PC-9 (cell line): ENCODE measurements around the gene UBAP2. TPM values are rescaled to one million over a fixed set of nuclear protein-coding genes. Genes with fewer than 3 reads are reported as not detected.
A peak's percentile ranks its signal among the peaks of the same experiment; 100 is the strongest.

Source experiments
- BruUV-seq: library from RNA; stranded (reverse); fragments of 400-500 nt; replicated peaks from 2 replicates; lab custom pipeline; 2021; lab: Mats Ljungman, UMichigan
- CTCF ChIA-PET: fragments of 300-600 bp; sonication (Branson Sonifier 250); formaldehyde crosslinking; loops from one replicate; lab custom pipeline; 2022; ENCODE audit warnings: antibody characterized with exemption; lab: Charles Lee
- POLR2A ChIA-PET: fragments of 300-600 bp; sonication (Branson Sonifier 250); formaldehyde crosslinking; loops from one replicate; lab custom pipeline; 2022; ENCODE audit warnings: antibody characterized with exemption; ENCODE audit not compliant: unreplicated experiment; lab: Charles Lee
- DNase-seq, 2 experiments: peaks; one replicate each; pipeline versions ENCODE4 v3.0.0 to v3.0.0-alpha.2; 2015 to 2022; ENCODE audit warnings: mixed read lengths in 1 of 2
- H2AFZ ChIP-seq: fragments of 200-600 bp; sonication (generic); 2 replicates; pipeline ENCODE4 v1.8.1; 2017; ENCODE audit warnings: antibody characterized with exemption
- H3F3A ChIP-seq: fragments of 200-600 bp; sonication (generic); 2 replicates; pipeline ENCODE4 v1.8.1; 2017; ENCODE audit warnings: antibody characterized with exemption, mild to moderate bottlenecking, low read depth; ENCODE audit not compliant: insufficient read depth
- H3K27ac ChIP-seq: fragments of 200-600 bp; sonication (generic); 2 replicates; pipeline ENCODE4 v1.6.1; 2016; ENCODE audit warnings: mixed run types
- H3K27me3 ChIP-seq: fragments of 200-600 bp; sonication (generic); 2 replicates; pipeline ENCODE4 v1.6.1; 2016; ENCODE audit warnings: low read depth, mixed run types; ENCODE audit not compliant: insufficient read depth
- H3K36me3 ChIP-seq: fragments of 200-600 bp; sonication (generic); 2 replicates; pipeline ENCODE4 v1.6.1; 2016; ENCODE audit warnings: low read depth, mixed run types
- H3K4me1 ChIP-seq: fragments of 200-600 bp; sonication (generic); replicated peaks from 2 replicates; pipeline ENCODE4 v1.6.1; 2016; ENCODE audit warnings: mixed run types; ENCODE audit not compliant: insufficient read depth
- H3K4me2 ChIP-seq: fragments of 200-600 bp; sonication (generic); 2 replicates; pipeline ENCODE4 v1.6.1; 2017; ENCODE audit warnings: mixed run types
- H3K4me3 ChIP-seq: fragments of 200-600 bp; sonication (generic); 2 replicates; pipeline ENCODE4 v1.6.1; 2016; ENCODE audit warnings: mixed run types
- H3K79me2 ChIP-seq: fragments of 200-600 bp; sonication (generic); 2 replicates; pipeline ENCODE4 v1.6.1; 2017; ENCODE audit warnings: low read depth, mixed run types
- H3K9me2 ChIP-seq: fragments of 200-600 bp; sonication (generic); 2 replicates; pipeline ENCODE4 v1.8.1; 2017; ENCODE audit warnings: mild to moderate bottlenecking; ENCODE audit not compliant: insufficient read depth
- H3K9me3 ChIP-seq: fragments of 200-600 bp; sonication (generic); 2 replicates; pipeline ENCODE4 v1.8.1; 2016; ENCODE audit warnings: low read depth; ENCODE audit not compliant: insufficient read depth
- H4K20me1 ChIP-seq: fragments of 200-600 bp; sonication (generic); 2 replicates; pipeline ENCODE4 v1.8.1; 2017; ENCODE audit not compliant: insufficient read depth
- CTCF ChIP-seq: fragments of 200-600 bp; sonication (generic); conservative IDR thresholded peaks from 2 replicates; pipeline ENCODE4 v1.6.1; 2017; ENCODE audit warnings: mixed run types, antibody characterized with exemption, mild to moderate bottlenecking, moderate library complexity
- EZH2 ChIP-seq: fragments of 200-600 bp; sonication (generic); IDR thresholded peaks from 2 replicates; pipeline ENCODE4 v1.8.0; 2017; ENCODE audit warnings: antibody characterized with exemption, low read depth
- intact Hi-C: fragments of 100-400 bp; cut with micrococcal nuclease; formaldehyde crosslinking; loops from one replicate; pipeline ENCODE4 v1.10.0; 2022; ENCODE audit not compliant: unreplicated experiment
- total RNA-seq: library from RNA; stranded (reverse); gene quantifications from 2 replicates; pipeline ENCODE4 v1.2.3, GENCODE V29; 2021

UBAP2 gene
- total RNA-seq, 1 experiment from 2014 or later, result 27.6 TPM

DNA sequence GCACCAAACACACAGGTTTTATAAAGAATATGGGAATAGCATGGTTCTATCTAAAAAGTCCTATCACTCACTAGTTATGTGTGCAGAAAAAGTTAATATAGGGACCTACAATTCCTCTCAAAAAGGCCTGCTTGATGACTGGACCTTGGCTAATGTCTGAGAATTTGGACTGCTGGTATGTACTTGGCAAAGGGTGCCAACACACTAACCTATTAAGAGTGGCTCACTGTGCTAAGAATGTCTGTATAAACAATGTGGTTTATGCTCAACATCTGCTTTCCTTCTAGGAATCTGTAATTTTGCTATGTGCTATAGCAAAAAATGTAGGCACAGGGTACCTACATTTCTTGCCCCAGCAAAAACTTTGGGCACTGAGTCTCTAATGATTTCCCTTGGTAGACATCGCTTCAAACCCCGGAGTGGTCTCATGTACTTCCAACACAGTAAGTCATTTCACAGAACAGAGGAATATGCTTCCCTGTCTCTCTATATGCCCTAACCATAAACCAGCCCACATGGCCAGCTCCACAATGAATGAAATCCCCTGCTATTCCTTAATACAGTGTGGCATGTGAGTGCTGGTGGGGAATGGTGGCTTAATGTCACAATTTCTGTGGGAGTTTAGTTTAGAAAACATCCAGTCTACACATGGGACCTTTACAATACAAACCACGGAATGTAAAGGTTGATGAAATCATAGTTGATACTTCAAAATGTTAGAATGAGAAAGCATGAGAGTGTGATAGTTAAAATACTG, 101.7 kb downstream of the UBAP2 start:
- H3K27me3 ChIP-seq, result no peaks in the 10 kb centered on the region
- H3K4me3 ChIP-seq, result no peak overlapping the region
- TF ChIP-seq CTCF, result no peak
- no peak for TF ChIP-seq EZH2
- no TSS peak for BruUV-seq
- H3F3A ChIP-seq, result peaks cover 9% of the 10 kb centered on the region
- no peaks in the 10 kb centered on the region for H3K9me2 ChIP-seq
- H3K36me3 ChIP-seq, result no peaks in the 10 kb centered on the region
- DNase-seq, result peak in 1 of 2 experiments; percentile 58
- no peaks in the 10 kb centered on the region for H3K79me2 ChIP-seq
- CTCF ChIA-PET, result no interaction called here
- H3K27ac ChIP-seq, result no peak overlapping the region
- intact Hi-C loops, result no loop called here
- H4K20me1 ChIP-seq, result no peaks in the 10 kb centered on the region; the same call in 1 of the 2 replicates
- no peaks in the 10 kb centered on the region for H3K9me3 ChIP-seq
- POLR2A ChIA-PET, result no interaction called here
- H2AFZ ChIP-seq, result no peak overlapping the region
- H3K4me1 ChIP-seq, result no peaks in the 10 kb centered on the region
- H3K4me2 ChIP-seq, result no peak overlapping the region

DNA sequence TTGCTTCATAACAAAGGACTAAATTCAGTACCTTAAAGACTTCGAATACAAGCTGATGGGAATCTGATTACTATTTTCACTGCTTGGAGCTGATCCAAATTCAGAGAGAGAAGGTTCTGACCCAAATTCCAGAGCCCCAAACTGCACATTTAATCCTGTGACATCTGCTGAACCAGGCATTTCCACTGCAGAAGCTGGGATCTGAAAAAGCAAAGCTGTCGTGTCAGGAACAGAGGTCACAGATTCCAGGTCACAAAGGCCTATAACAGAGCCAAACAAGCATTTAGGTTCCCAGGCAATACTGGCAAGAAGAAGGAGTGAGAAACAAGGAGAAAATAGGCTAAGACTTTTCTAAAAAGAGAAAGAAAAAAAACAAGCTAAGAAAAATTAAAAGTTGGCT, 105.3 kb downstream of the UBAP2 start:
- Histone ChIP-seq H3F3A (peaks cover 9% of the 10 kb centered on the region; the same call in 1 of the 2 replicates), H3K4me3 (no peak overlapping the region), H3K4me1 (no peaks in the 10 kb centered on the region), H3K27ac (peak overlapping the region; percentile 61), H3K27me3 (no peaks in the 10 kb centered on the region), H3K4me2 (no peak overlapping the region), H3K36me3 (no peaks in the 10 kb centered on the region), H2AFZ (no peak overlapping the region), H3K79me2 (no peaks in the 10 kb centered on the region), H3K9me3 (no peaks in the 10 kb centered on the region), H4K20me1 (no peaks in the 10 kb centered on the region), H3K9me2 (no peaks in the 10 kb centered on the region)
- BruUV-seq, result no TSS peak
- no peak for DNase-seq
- intact Hi-C loops, result no loop called here
- TF ChIP-seq EZH2 (no peak), CTCF (no peak)
- POLR2A ChIA-PET, result interaction anchor here (0.6 to 0.7 kb wide), 2 partner anchors 265 to 614 kb away, joined by 3 to 8 read pairs; no protein-coding TSS in a partner anchor
- CTCF ChIA-PET, result no interaction called here

DNA sequence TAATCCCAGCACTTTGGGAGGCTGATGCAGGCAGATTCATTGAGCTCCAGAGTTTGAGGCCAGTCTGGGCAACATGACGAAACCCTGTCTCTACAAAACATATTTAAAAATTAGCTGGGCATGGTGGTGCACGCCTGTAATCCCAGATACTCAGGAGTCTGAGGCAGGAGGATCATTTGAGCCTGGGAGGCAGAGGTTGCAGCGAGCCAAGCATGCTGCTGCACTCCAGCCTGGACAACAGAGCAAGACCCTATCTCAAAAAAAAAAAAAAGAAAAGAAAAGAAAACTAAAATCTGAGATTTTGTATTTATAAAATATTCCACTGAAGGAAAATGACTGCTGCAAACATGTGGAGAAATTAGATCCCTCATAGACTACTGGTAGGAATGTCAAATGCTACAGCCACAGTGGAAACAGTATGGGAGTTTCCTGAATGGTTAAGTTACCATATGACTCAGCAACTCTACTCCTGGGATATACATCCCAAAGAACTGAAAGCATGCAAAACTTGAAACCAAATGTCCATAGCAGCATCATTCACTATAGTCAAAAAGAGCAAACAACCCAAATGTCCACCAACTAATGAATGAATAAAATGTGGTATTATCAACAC, 106.1 kb downstream of the UBAP2 start:
- H3F3A ChIP-seq, result peaks cover 9% of the 10 kb centered on the region; the same call in 1 of the 2 replicates
- no peaks in the 10 kb centered on the region for H3K27me3 ChIP-seq
- no peaks in the 10 kb centered on the region for H3K79me2 ChIP-seq
- ChIA-PET POLR2A (interaction anchor here (0.7 kb wide), 1 partner anchor 613 kb away, joined by 8 read pairs; no protein-coding TSS in a partner anchor), CTCF (no interaction called here)
- no peaks in the 10 kb centered on the region for H4K20me1 ChIP-seq
- intact Hi-C loops, result no loop called here
- no peaks in the 10 kb centered on the region for H3K9me2 ChIP-seq
- peak overlapping the region; percentile 61 for H3K27ac ChIP-seq
- no peaks in the 10 kb centered on the region for H3K4me1 ChIP-seq
- H3K4me3 ChIP-seq, result no peak overlapping the region
- no peak overlapping the region for H2AFZ ChIP-seq
- H3K36me3 ChIP-seq, result no peaks in the 10 kb centered on the region
- no peaks in the 10 kb centered on the region for H3K9me3 ChIP-seq
- BruUV-seq, result no TSS peak
- no peak overlapping the region for H3K4me2 ChIP-seq
- DNase-seq, result peak in 1 of 2 experiments; percentile 46
- TF ChIP-seq EZH2, result no peak
- peak; percentile 33; the same call in 1 of the 2 replicates for TF ChIP-seq CTCF
